GM23248 (cell line): ENCODE results near the gene PNPLA8.

Experiments
- EZH2 ChIP-seq: fragments of 200-600 bp; sonication (generic); IDR thresholded peaks from 2 replicates; pipeline ENCODE4 v1.6.1; 2018; ENCODE audit warnings: antibody characterized with exemption, mild to moderate bottlenecking; ENCODE audit not compliant: insufficient read depth, poor library complexity, severe bottlenecking
- EZH2phosphoT487 ChIP-seq: fragments of 200-600 bp; sonication (generic); IDR thresholded peaks from 2 replicates; pipeline ENCODE4 v1.6.1; 2018; ENCODE audit warnings: antibody characterized with exemption, moderate library complexity, mild to moderate bottlenecking, low read depth; ENCODE audit not compliant: insufficient read depth

DNA sequence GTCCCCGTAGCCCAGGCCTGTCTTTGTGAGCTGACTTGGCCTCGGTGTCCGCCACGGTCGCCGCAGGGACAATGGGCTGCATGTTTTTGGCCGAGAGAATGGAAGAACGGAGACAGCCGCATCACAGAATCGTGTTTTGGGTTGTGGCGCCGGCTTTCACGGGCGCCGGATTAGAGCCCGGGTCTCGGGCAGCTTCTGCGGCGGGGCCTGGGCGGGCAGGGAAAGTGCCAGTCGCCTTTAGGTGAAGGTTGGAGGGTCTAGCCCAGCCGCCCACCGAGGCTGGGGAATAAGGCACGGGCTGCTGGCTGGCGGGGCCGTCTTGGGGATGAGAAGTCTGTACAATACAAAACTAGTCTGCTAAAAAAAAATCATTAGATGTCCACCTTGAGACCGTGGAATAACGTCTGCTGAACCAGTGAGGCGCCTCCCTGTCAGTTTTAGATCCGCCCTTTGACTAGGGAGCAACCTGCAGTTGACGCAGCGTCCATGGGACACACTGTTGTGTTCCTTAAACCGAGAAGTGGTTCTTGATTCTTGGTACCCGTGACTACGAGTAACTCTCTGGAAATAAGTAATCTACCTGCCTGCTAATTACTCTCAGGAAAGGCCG lies 44.3 kb upstream of the PNPLA8 start:
- TF ChIP-seq EZH2phosphoT487 (no peak), EZH2 (no peak)
